Neural cell (in vitro differentiated cells): ENCODE data around the gene FOXL3. TPM values are rescaled to one million over a fixed set of nuclear protein-coding genes. Genes with fewer than 3 reads are reported as not detected.

Experiments
- H2AFZ ChIP-seq: fragments of 200-600, 300-800 bp; sonication (generic), shearing (Covaris generic); 2 replicates; pipeline ENCODE4 v1.6.0; 2014; ENCODE audit warnings: low read depth, mild to moderate bottlenecking, antibody characterized with exemption, low read length, moderate library complexity
- H3F3A ChIP-seq: fragments of 200-600 bp; shearing (Covaris generic); 2 replicates; pipeline ENCODE4 v1.6.1; 2016; ENCODE audit warnings: mild to moderate bottlenecking, moderate library complexity, mixed read lengths, antibody characterized with exemption, low read length; ENCODE audit not compliant: insufficient read depth, poor library complexity, severe bottlenecking
- H3K27ac ChIP-seq: fragments of 200-600, 300-800 bp; sonication (generic), shearing (Covaris generic); 2 replicates; pipeline ENCODE4 v1.5.1; 2014; ENCODE audit warnings: mild to moderate bottlenecking, low read length, moderate library complexity
- H3K27me3 ChIP-seq: fragments of 300-800, 200-600 bp; sonication (generic), shearing (Covaris generic); 2 replicates; pipeline ENCODE4 v1.6.0; 2014; ENCODE audit warnings: mild to moderate bottlenecking, low read depth, low read length, moderate library complexity; ENCODE audit not compliant: insufficient read depth
- H3K36me3 ChIP-seq: fragments of 300-800, 200-600 bp; sonication (generic), shearing (Covaris generic); 2 replicates; pipeline ENCODE4 v1.5.1; 2014; ENCODE audit warnings: mild to moderate bottlenecking, antibody characterized with exemption, low read length, moderate library complexity; ENCODE audit not compliant: insufficient read depth
- H3K4me2 ChIP-seq: fragments of 300-800, 200-600 bp; sonication (generic), shearing (Covaris generic); 2 replicates; pipeline ENCODE4 v1.6.0; 2014; ENCODE audit warnings: mild to moderate bottlenecking, low read length
- H3K4me3 ChIP-seq: fragments of 300-800, 200-600 bp; sonication (generic), shearing (Covaris generic); 2 replicates; pipeline ENCODE4 v1.5.1; 2014; ENCODE audit warnings: mild to moderate bottlenecking, low read length, moderate library complexity
- H3K79me2 ChIP-seq: fragments of 200-600 bp; shearing (Covaris generic); replicated peaks from 2 replicates; pipeline ENCODE4 v1.6.0; 2014; ENCODE audit warnings: mild to moderate bottlenecking, low read length, moderate library complexity; ENCODE audit not compliant: insufficient read depth
- H3K9ac ChIP-seq: fragments of 300-800, 200-600 bp; sonication (generic), shearing (Covaris generic); 2 replicates; pipeline ENCODE4 v1.6.1; 2016; ENCODE audit warnings: mild to moderate bottlenecking, low read length, mixed read lengths
- H3K9me2 ChIP-seq: fragments of 200-600 bp; shearing (Covaris generic); 2 replicates; pipeline ENCODE4 v1.6.1; 2016; ENCODE audit warnings: mild to moderate bottlenecking, low read length, mixed read lengths; ENCODE audit not compliant: insufficient read depth
- H3K9me3 ChIP-seq: fragments of 200-600, 300-800 bp; sonication (generic), shearing (Covaris generic); 2 replicates; pipeline ENCODE4 v1.6.1; 2016; ENCODE audit warnings: mild to moderate bottlenecking, mixed run types, low read length, moderate library complexity, mixed read lengths
- H4K20me1 ChIP-seq: fragments of 200-600 bp; shearing (Covaris generic); 2 replicates; pipeline ENCODE4 v1.6.1; 2016; ENCODE audit warnings: mild to moderate bottlenecking, mixed run types; ENCODE audit not compliant: insufficient read depth
- CTCF ChIP-seq: fragments of 450-650 bp; IDR thresholded peaks from 2 replicates; pipeline ENCODE4 v1.5.1; 2014; ENCODE audit warnings: antibody characterized with exemption, mild to moderate bottlenecking, moderate library complexity; ENCODE audit not compliant: poor library complexity, severe bottlenecking
- EP300 ChIP-seq: fragments of 450-650 bp; conservative IDR thresholded peaks from 2 replicates; pipeline ENCODE4 v1.6.1; 2014; ENCODE audit warnings: antibody characterized with exemption, mild to moderate bottlenecking, moderate library complexity; ENCODE audit not compliant: poor library complexity, severe bottlenecking
- EZH2 ChIP-seq: fragments of 200-600, 300-800 bp; shearing (Covaris generic), sonication (generic); IDR thresholded peaks from 2 replicates; pipeline ENCODE4 v1.6.1; 2014; ENCODE audit warnings: antibody characterized with exemption, low read length, borderline replicate concordance, mild to moderate bottlenecking; ENCODE audit not compliant: insufficient read depth, poor library complexity, severe bottlenecking
- MXI1 ChIP-seq: fragments of 450-650 bp; conservative IDR thresholded peaks from 2 replicates; pipeline ENCODE4 v1.6.1; 2014; ENCODE audit warnings: antibody characterized with exemption, mild to moderate bottlenecking; ENCODE audit not compliant: poor library complexity, severe bottlenecking
- POLR2AphosphoS5 ChIP-seq: IDR thresholded peaks from 2 replicates; pipeline ENCODE4 v1.6.1; 2012
- RAD21 ChIP-seq: fragments of 450-650 bp; conservative IDR thresholded peaks from 2 replicates; pipeline ENCODE4 v1.6.1; 2014; ENCODE audit warnings: antibody characterized with exemption, mild to moderate bottlenecking, moderate library complexity
- REST ChIP-seq: IDR thresholded peaks from 2 replicates; pipeline ENCODE4 v1.6.1; 2012; ENCODE audit warnings: borderline replicate concordance
- SMC3 ChIP-seq: fragments of 450-650 bp; conservative IDR thresholded peaks from 2 replicates; pipeline ENCODE4 v1.6.1; 2014; ENCODE audit warnings: antibody characterized with exemption, mild to moderate bottlenecking, moderate library complexity; ENCODE audit not compliant: poor library complexity
- TAF1 ChIP-seq: IDR thresholded peaks from 2 replicates; pipeline ENCODE4 v1.6.1; 2012; ENCODE audit warnings: low read depth
- polyA plus RNA-seq: library from polyadenylated mRNA; depleted of rRNA; stranded (reverse); fragments of >200 nt; gene quantifications from 2 replicates; pipeline ENCODE4 v1.2.3, GENCODE V29; 2014

Gene FOXL3
- polyA plus RNA-seq, 1 donor from 2014 or later = not detected

GRCh38 chr7:252216-252965 lies 37.6 kb upstream of the FOXL3 start:
- no peaks in the 10 kb centered on the region for H3F3A ChIP-seq
- peaks cover 6% of the 10 kb centered on the region for H3K36me3 ChIP-seq
- H3K9me3 ChIP-seq = no peaks in the 10 kb centered on the region
- no peaks in the 10 kb centered on the region for H3K79me2 ChIP-seq
- H3K9me2 ChIP-seq = no peaks in the 10 kb centered on the region
- H3K4me3 ChIP-seq = no peak overlapping the region
- no peaks in the 10 kb centered on the region for H4K20me1 ChIP-seq
- H3K27me3 ChIP-seq = no peaks in the 10 kb centered on the region
- H3K4me2 ChIP-seq = no peak overlapping the region
- TF ChIP-seq CTCF (no peak), TAF1 (no peak), SMC3 (no peak), EP300 (no peak), MXI1 (no peak), RAD21 (no peak), POLR2AphosphoS5 (no peak), EZH2 (no peak), REST (no peak)
- H2AFZ ChIP-seq = no peak overlapping the region
- H3K9ac ChIP-seq = no peak overlapping the region
- H3K27ac ChIP-seq = no peak overlapping the region

- H3K36me3 ChIP-seq = peaks cover 6% of the 10 kb centered on the region
- no peaks in the 10 kb centered on the region for H3K9me2 ChIP-seq
- no peaks in the 10 kb centered on the region for H3F3A ChIP-seq
- no peak for TF ChIP-seq REST
- no peak overlapping the region for H3K27ac ChIP-seq
- H3K4me3 ChIP-seq = no peak overlapping the region
- H3K27me3 ChIP-seq = no peaks in the 10 kb centered on the region
- no peaks in the 10 kb centered on the region for H4K20me1 ChIP-seq
- no peak overlapping the region for H3K4me2 ChIP-seq
- H3K9ac ChIP-seq = no peak overlapping the region
- no peak overlapping the region for H2AFZ ChIP-seq
- H3K79me2 ChIP-seq = no peaks in the 10 kb centered on the region
- no peaks in the 10 kb centered on the region for H3K9me3 ChIP-seq
Observed at GRCh38 chr7:252981-253380, 37.0 kb upstream of the FOXL3 start.
